GM23338 (cell line): Measurements from ENCODE around the gene CRACDL. TPM values are rescaled to one million over a fixed set of nuclear protein-coding genes. Genes with fewer than 3 reads are reported as not detected.

Source experiments
- ATAC-seq: fragments of 200-7000 bp; cut with Tn5 transposase; 3 replicates; pipeline ENCODE4 v1.9.1; 2020
- DNase-seq: peaks from one replicate; pipeline ENCODE4 v3.0.0-alpha.2; 2015; ENCODE audit warnings: low spot score
- H2AFZ ChIP-seq: fragments of 200-600 bp; sonication (generic); 2 replicates; pipeline ENCODE4 v1.8.0; 2016; ENCODE audit warnings: antibody characterized with exemption, mild to moderate bottlenecking, moderate library complexity
- H3F3A ChIP-seq: fragments of 200-600 bp; sonication (generic); replicated peaks from 2 replicates; pipeline ENCODE4 v1.8.0; 2017; ENCODE audit warnings: antibody characterized with exemption, mixed run types, low read depth
- H3K27ac ChIP-seq: fragments of 200-600 bp; sonication (generic); 2 replicates; pipeline ENCODE4 v1.6.1; 2016; ENCODE audit warnings: low read depth
- H3K27me3 ChIP-seq: fragments of 200-600 bp; sonication (generic); 2 replicates; pipeline ENCODE4 v1.8.0; 2016; ENCODE audit warnings: mild to moderate bottlenecking, mixed run types, moderate library complexity; ENCODE audit not compliant: insufficient read depth
- H3K36me3 ChIP-seq: fragments of 200-600 bp; sonication (generic); 2 replicates; pipeline ENCODE4 v1.8.0; 2016; ENCODE audit warnings: mild to moderate bottlenecking; ENCODE audit not compliant: insufficient read depth
- H3K4me1 ChIP-seq: fragments of 200-600 bp; sonication (generic); 2 replicates; pipeline ENCODE4 v1.8.0; 2016; ENCODE audit warnings: mild to moderate bottlenecking, moderate library complexity; ENCODE audit not compliant: insufficient read depth
- H3K4me2 ChIP-seq: fragments of 200-600 bp; sonication (generic); 2 replicates; pipeline ENCODE4 v1.7.1; 2017; ENCODE audit warnings: mixed run types
- H3K4me3 ChIP-seq: fragments of 200-600 bp; sonication (generic); 2 replicates; pipeline ENCODE4 v1.6.1; 2016; ENCODE audit warnings: mixed run types
- H3K79me2 ChIP-seq: fragments of 200-600 bp; sonication (generic); replicated peaks from 2 replicates; pipeline ENCODE4 v1.8.0; 2017; ENCODE audit warnings: mild to moderate bottlenecking; ENCODE audit not compliant: insufficient read depth
- H3K9me2 ChIP-seq: fragments of 200-600 bp; sonication (generic); 2 replicates; pipeline ENCODE4 v1.8.0; 2017; ENCODE audit not compliant: insufficient read depth
- H4K20me1 ChIP-seq: fragments of 200-600 bp; sonication (generic); replicated peaks from 2 replicates; pipeline ENCODE4 v1.8.0; 2017; ENCODE audit warnings: mild to moderate bottlenecking; ENCODE audit not compliant: insufficient read depth
- H3K27ac Mint-ChIP-seq: 2 replicates; pipeline ENCODE4 v1.8.0; 2020; ENCODE audit warnings: inconsistent platforms, mild to moderate bottlenecking, moderate library complexity, mixed read lengths
- H3K27me3 Mint-ChIP-seq: 3 replicates; pipeline ENCODE4 v1.8.0; 2022; ENCODE audit warnings: low read depth, mild to moderate bottlenecking, moderate library complexity, mixed read lengths, inconsistent platforms; ENCODE audit not compliant: insufficient read depth, poor library complexity
- H3K36me3 Mint-ChIP-seq: 3 replicates; pipeline ENCODE4 v1.8.0; 2021; ENCODE audit warnings: low read depth, mild to moderate bottlenecking, inconsistent platforms, moderate library complexity, mixed read lengths
- H3K4me1 Mint-ChIP-seq: 3 replicates; pipeline ENCODE4 v1.8.0; 2020; ENCODE audit warnings: mild to moderate bottlenecking, inconsistent platforms, mixed read lengths
- H3K4me3 Mint-ChIP-seq: 3 replicates; pipeline ENCODE4 v1.8.0; 2021; ENCODE audit warnings: moderate library complexity, mild to moderate bottlenecking, inconsistent platforms, mixed read lengths
- H3K9me3 Mint-ChIP-seq: 3 replicates; pipeline ENCODE4 v1.8.0; 2020; ENCODE audit warnings: moderate library complexity, mild to moderate bottlenecking, inconsistent platforms, mixed read lengths
- CTCF ChIP-seq, 2 experiments: fragments of 200-600 bp in 1 of 2; sonication (generic) in 1 of 2; conservative IDR thresholded peaks; 2 replicates each; pipeline versions ENCODE4 v1.5.1 to v1.6.1; 2016 to 2017; ENCODE audit warnings: antibody characterized with exemption in 2 of 2, low read depth in 2 of 2, mild to moderate bottlenecking in 2 of 2, moderate library complexity in 1 of 2
- EZH2 ChIP-seq: fragments of 200-600 bp; sonication (generic); IDR thresholded peaks from one replicate; pipeline ENCODE4 v1.8.0; 2017; ENCODE audit warnings: antibody characterized with exemption, mild to moderate bottlenecking, low read depth; ENCODE audit not compliant: unreplicated experiment
- POLR2AphosphoS5 ChIP-seq: IDR thresholded peaks from 2 replicates; pipeline ENCODE4 v1.6.1; 2016; ENCODE audit warnings: antibody characterized with exemption, low read depth
- STAT1 ChIP-seq: IDR thresholded peaks from one replicate; pipeline ENCODE4 v1.6.1; 2016; ENCODE audit warnings: antibody characterized with exemption; ENCODE audit not compliant: unreplicated experiment
- ZNF114 ChIP-seq: fragments of 250-450 bp; sonication (Bioruptor Pico); IDR thresholded peaks from 2 replicates; pipeline ENCODE4 v1.5.0; 2020; ENCODE audit warnings: mild to moderate bottlenecking, moderate library complexity
- polyA plus RNA-seq: library from polyadenylated mRNA; unstranded; fragments of >200 nt; fragmentation: Nextera tagmentation; extraction: Ambion mirVana; gene quantifications from 2 replicates; pipeline ENCODE4 v1.2.1, GENCODE V29; 2016
- total RNA-seq: library from RNA; depleted of rRNA; stranded (reverse); fragments of >200 nt; shearing (Covaris generic); gene quantifications from 2 replicates; pipeline ENCODE4 v1.2.3, GENCODE V29; 2014
- TF ChIP-seq, protein P1 (sequence below): IDR thresholded peaks from one replicate; pipeline ENCODE4 v1.6.1; 2018; ENCODE audit warnings: antibody characterized with exemption; ENCODE audit not compliant: unreplicated experiment

CRACDL gene
- total and polyA plus RNA-seq, 2 experiments from 2014 or later, result 0.14 to 0.16 TPM

DNA sequence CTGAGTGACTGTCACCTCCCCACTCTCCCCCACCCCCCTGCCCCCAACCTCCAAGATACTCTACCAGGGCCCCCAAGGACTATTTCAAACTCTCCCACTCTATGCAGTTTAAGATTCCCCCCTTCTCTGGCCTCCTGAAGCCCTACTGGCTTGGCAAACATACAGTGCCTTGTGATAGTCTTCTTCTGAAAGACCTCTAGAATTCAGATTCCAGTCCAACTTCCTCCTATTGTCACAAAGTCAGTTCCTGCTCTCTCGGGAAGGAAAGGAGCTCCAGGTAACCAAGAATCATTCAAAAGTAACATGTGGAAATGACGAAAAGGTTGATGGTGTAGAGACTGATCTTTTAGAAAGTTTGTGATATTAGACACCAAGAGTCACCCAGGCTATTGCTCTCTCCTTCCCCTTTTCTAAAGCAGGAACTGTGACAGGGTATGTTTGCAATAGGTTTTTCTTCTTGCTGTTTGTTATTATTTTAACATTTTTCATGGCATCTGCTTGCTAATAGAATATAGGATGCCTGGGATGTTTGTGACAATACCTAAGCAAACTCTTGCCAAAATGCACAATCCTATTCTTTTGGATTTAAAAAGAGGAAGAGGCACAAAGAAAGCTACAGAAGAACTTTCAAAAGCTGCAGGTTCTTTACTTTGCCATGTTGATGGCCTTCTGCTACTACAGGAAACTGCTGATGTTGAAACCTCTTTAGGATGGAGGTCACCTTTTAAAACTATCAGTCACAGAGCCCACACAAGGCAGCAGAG is 111.6 kb downstream of the CRACDL start (continued):
- TF ChIP-seq, protein P1, sequence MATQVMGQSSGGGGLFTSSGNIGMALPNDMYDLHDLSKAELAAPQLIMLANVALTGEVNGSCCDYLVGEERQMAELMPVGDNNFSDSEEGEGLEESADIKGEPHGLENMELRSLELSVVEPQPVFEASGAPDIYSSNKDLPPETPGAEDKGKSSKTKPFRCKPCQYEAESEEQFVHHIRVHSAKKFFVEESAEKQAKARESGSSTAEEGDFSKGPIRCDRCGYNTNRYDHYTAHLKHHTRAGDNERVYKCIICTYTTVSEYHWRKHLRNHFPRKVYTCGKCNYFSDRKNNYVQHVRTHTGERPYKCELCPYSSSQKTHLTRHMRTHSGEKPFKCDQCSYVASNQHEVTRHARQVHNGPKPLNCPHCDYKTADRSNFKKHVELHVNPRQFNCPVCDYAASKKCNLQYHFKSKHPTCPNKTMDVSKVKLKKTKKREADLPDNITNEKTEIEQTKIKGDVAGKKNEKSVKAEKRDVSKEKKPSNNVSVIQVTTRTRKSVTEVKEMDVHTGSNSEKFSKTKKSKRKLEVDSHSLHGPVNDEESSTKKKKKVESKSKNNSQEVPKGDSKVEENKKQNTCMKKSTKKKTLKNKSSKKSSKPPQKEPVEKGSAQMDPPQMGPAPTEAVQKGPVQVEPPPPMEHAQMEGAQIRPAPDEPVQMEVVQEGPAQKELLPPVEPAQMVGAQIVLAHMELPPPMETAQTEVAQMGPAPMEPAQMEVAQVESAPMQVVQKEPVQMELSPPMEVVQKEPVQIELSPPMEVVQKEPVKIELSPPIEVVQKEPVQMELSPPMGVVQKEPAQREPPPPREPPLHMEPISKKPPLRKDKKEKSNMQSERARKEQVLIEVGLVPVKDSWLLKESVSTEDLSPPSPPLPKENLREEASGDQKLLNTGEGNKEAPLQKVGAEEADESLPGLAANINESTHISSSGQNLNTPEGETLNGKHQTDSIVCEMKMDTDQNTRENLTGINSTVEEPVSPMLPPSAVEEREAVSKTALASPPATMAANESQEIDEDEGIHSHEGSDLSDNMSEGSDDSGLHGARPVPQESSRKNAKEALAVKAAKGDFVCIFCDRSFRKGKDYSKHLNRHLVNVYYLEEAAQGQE, result no peak
- TF ChIP-seq POLR2AphosphoS5, result no peak
- TF ChIP-seq ZNF114, result no peak
- no peak for TF ChIP-seq STAT1

DNA sequence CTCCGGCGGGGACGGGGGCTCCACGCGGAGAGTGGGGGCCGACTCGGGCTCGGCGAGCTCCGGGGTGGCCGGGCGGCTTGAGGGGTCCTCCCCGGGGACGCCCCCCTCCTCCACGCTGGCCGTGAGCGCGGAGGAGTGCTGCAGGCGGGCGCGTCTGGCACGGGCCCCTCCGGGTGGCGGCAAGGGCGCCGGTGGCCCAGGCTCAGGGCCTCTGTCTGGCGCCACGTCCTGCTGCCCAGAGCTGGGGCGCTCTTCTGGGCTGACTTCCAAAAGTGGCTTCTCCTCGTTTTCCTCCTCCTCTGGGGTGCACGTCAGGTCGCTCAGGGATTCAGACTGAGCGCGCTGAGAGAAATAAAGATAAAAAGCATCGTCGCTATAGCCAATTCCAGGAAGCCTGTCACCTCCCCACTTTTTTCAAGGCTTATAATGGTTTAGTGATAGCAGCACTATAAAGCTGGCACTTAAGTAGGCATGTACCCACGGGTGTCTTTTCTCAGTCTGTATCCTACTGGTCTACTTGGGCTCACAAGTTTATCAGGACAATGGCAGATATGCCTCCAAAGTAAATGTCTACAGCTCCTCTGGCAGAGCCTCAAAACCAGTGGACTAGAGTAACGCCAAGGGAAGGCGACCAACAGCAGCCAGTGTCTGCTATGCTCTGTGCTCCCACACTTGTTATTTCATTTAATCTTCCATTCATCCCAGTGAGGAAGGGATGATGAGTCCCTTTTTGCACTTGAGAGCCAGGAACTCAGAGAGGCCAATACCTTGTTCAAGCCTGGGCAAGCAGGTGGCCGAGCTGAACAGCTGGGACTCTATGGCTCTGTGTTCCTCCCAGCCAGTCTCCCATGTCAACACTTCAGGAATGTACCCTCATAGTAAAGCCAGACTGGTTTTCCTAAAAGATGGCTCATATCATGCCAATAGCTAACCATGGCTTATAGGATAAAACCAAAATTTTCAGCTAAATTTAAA is 112.5 kb downstream of the CRACDL start:
- Histone ChIP-seq H4K20me1 (no peaks in the 10 kb centered on the region), H3K27me3 (peaks cover 43% of the 10 kb centered on the region), H3K79me2 (no peaks in the 10 kb centered on the region), H3F3A (no peaks in the 10 kb centered on the region), H3K36me3 (no peaks in the 10 kb centered on the region), H3K4me2 (peak overlapping the region; percentile 77), H3K9me2 (no peaks in the 10 kb centered on the region), H3K4me1 (0 out of 2 replicates have a peak, but pooled peaks cover 3% of the 10 kb centered on the region), H3K4me3 (peak overlapping the region; percentile 68), H2AFZ (peak overlapping the region; percentile 97), H3K27ac (no peak overlapping the region)
- Mint-ChIP-seq H3K36me3 (no peaks in the 10 kb centered on the region), H3K4me1 (no peaks in the 10 kb centered on the region), H3K27me3 (peaks cover 37% of the 10 kb centered on the region), H3K9me3 (peaks cover 7% of the 10 kb centered on the region; the same call in 1 of the 3 replicates), H3K4me3 (peak overlapping the region; percentile 76), H3K27ac (no peak overlapping the region)
- TF ChIP-seq EZH2, result no peak
- TF ChIP-seq CTCF (conservative IDR thresholded peaks at IDR 0.05; ENCODE audit: low read depth in 2 of 2), result 0 out of 4 replicates have a peak, but pooled peaks of 1 of the 2 experiments have one; percentile 4
- DNase-seq (peak; percentile 30), ATAC-seq (peak; percentile 77)
